GM12878 (cell line): ENCODE data around the gene CACNA1I.

ENCODE experiments used
- FOS ChIP-seq: IDR thresholded peaks from 3 replicates; pipeline ENCODE4 v1.6.1; 2011; ENCODE audit warnings: borderline replicate concordance; ENCODE audit not compliant: insufficient read length; ENCODE audit errors: extremely low read depth
- STAT1 ChIP-seq: fragments of 450-650 bp; conservative IDR thresholded peaks from 2 replicates; pipeline ENCODE4 v1.6.1; 2014; ENCODE audit warnings: antibody characterized with exemption, mild to moderate bottlenecking

DNA sequence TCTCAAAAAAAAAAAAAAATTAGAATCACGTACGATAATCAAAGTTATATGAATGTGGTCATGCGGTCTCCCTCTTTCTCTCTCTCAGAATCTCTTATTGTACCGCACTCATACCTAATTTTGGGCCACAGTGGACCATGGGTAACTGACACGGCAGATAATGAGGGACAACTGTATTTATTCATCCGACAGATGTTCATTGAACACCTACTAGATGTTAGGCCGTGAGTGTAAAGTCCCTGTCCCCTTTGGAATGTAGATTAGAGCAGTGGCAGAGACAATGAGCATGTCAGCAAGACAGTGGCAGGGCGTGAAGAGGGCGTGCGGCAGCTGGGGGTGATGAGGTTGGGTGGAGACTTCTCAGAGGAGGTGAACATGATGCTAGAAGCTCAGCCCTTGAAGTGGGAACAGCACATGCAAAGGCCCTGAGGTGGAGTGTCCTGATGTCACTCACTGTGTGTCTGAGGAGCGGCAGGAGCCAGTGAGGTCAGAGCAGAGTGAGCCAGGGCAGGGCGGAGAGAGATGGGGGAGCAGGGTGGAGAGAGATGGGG lies 25.1 kb downstream of the CACNA1I start:
- no peak for TF ChIP-seq FOS
- TF ChIP-seq STAT1: no peak
